H9 (cell line): Measurements from ENCODE around the gene PEX1. TPM values are rescaled to one million over a fixed set of nuclear protein-coding genes. Genes with fewer than 3 reads are reported as not detected.

Source experiments
- DNase-seq: peaks from one replicate; pipeline ENCODE4 v3.0.0-alpha.2; 2017
- H2AFZ ChIP-seq: one replicate; pipeline ENCODE4 v1.6.1; 2013; ENCODE audit warnings: mild to moderate bottlenecking, low read length, control low read depth, moderate library complexity
- H2AK5ac ChIP-seq: 2 replicates; pipeline ENCODE4 v1.6.1; 2013; ENCODE audit warnings: low read length, control low read depth, mixed read lengths; ENCODE audit not compliant: insufficient read length
- H2BK120ac ChIP-seq: one replicate; pipeline ENCODE4 v1.6.1; 2013; ENCODE audit warnings: low read depth, mild to moderate bottlenecking, low read length, control low read depth, inconsistent platforms; ENCODE audit not compliant: poor library complexity, severe bottlenecking
- H2BK12ac ChIP-seq: 2 replicates; pipeline ENCODE4 v1.6.1; 2013; ENCODE audit warnings: low read length, control low read depth, mixed read lengths, low read depth; ENCODE audit not compliant: insufficient read length
- H2BK15ac ChIP-seq: 2 replicates; pipeline ENCODE4 v1.6.1; 2013; ENCODE audit warnings: low read depth, low read length, control low read depth
- H2BK20ac ChIP-seq: one replicate; pipeline ENCODE4 v1.6.1; 2013; ENCODE audit warnings: low read depth, mild to moderate bottlenecking, low read length, control low read depth, inconsistent platforms; ENCODE audit not compliant: poor library complexity, severe bottlenecking
- H2BK5ac ChIP-seq: 2 replicates; pipeline ENCODE4 v1.6.1; 2013; ENCODE audit warnings: low read length, control low read depth, mixed read lengths; ENCODE audit not compliant: insufficient read length
- H3K14ac ChIP-seq: 2 replicates; pipeline ENCODE4 v1.6.1; 2013; ENCODE audit warnings: low read length, control low read depth; ENCODE audit not compliant: insufficient read depth
- H3K18ac ChIP-seq: 2 replicates; pipeline ENCODE4 v1.6.1; 2013; ENCODE audit warnings: low read depth, mild to moderate bottlenecking, mixed read lengths, low read length, control low read depth; ENCODE audit not compliant: insufficient read length
- H3K23ac ChIP-seq: 2 replicates; pipeline ENCODE4 v1.6.1; 2013; ENCODE audit warnings: low read length, control low read depth, mixed read lengths, low read depth; ENCODE audit not compliant: insufficient read length
- H3K23me2 ChIP-seq: 2 replicates; pipeline ENCODE4 v1.6.1; 2013; ENCODE audit warnings: low read depth, mild to moderate bottlenecking, mixed read lengths, low read length, control low read depth; ENCODE audit not compliant: insufficient read length, poor library complexity, severe bottlenecking
- H3K27ac ChIP-seq: 2 replicates; pipeline ENCODE4 v1.5.1; 2013; ENCODE audit warnings: low read length, control low read depth, mixed read lengths, low read depth; ENCODE audit not compliant: insufficient read length
- H3K27me3 ChIP-seq: 2 replicates; pipeline ENCODE4 v1.6.1; 2013; ENCODE audit warnings: low read length, control low read depth, inconsistent platforms; ENCODE audit not compliant: insufficient read depth
- H3K4ac ChIP-seq: 2 replicates; pipeline ENCODE4 v1.6.1; 2013; ENCODE audit warnings: low read depth, mild to moderate bottlenecking, control low read depth, inconsistent platforms, low read length, moderate library complexity
- H3K4me1 ChIP-seq: 2 replicates; pipeline ENCODE4 v1.6.1; 2013; ENCODE audit warnings: low read length, control low read depth, inconsistent platforms; ENCODE audit not compliant: insufficient read depth
- H3K4me2 ChIP-seq: 2 replicates; pipeline ENCODE4 v1.6.1; 2013; ENCODE audit warnings: low read length, control low read depth, mixed read lengths; ENCODE audit not compliant: insufficient read length, insufficient read depth
- H3K56ac ChIP-seq: 2 replicates; pipeline ENCODE4 v1.6.1; 2013; ENCODE audit warnings: low read depth, mild to moderate bottlenecking, mixed read lengths, low read length, control low read depth; ENCODE audit not compliant: insufficient read length
- H3K79me1 ChIP-seq: 2 replicates; pipeline ENCODE4 v1.6.1; 2013; ENCODE audit warnings: low read depth, mild to moderate bottlenecking, moderate library complexity, low read length, control low read depth, inconsistent platforms; ENCODE audit not compliant: insufficient read depth, poor library complexity, severe bottlenecking
- H3K79me2 ChIP-seq: 2 replicates; pipeline ENCODE4 v1.6.1; 2013; ENCODE audit warnings: low read length, control low read depth, inconsistent platforms; ENCODE audit not compliant: insufficient read depth
- H3K9ac ChIP-seq: 2 replicates; pipeline ENCODE4 v1.6.1; 2013; ENCODE audit warnings: low read length, control low read depth, mixed read lengths; ENCODE audit not compliant: insufficient read length; ENCODE audit errors: extremely low read depth
- H3K9me3 ChIP-seq: one replicate; pipeline ENCODE4 v1.6.1; 2013; ENCODE audit warnings: low read depth, low read length, inconsistent platforms; ENCODE audit not compliant: control insufficient read depth
- H3T11ph ChIP-seq: one replicate; pipeline ENCODE4 v1.6.1; 2013; ENCODE audit warnings: mild to moderate bottlenecking, low read length, control low read depth, inconsistent platforms
- H4K20me1 ChIP-seq: one replicate; pipeline ENCODE4 v1.6.1; 2013; ENCODE audit not compliant: control insufficient read depth, insufficient read length, insufficient read depth
- H4K5ac ChIP-seq: 2 replicates; pipeline ENCODE4 v1.6.1; 2013; ENCODE audit warnings: low read depth, mild to moderate bottlenecking, mixed read lengths, low read length, control low read depth; ENCODE audit not compliant: insufficient read length
- H4K8ac ChIP-seq: replicated peaks from 2 replicates; pipeline ENCODE4 v1.6.1; 2013; ENCODE audit warnings: low read length, control low read depth, mixed read lengths, low read depth; ENCODE audit not compliant: insufficient read length
- H4K91ac ChIP-seq: 2 replicates; pipeline ENCODE4 v1.6.1; 2013; ENCODE audit warnings: low read depth, mild to moderate bottlenecking, moderate library complexity, mixed read lengths, low read length, control low read depth; ENCODE audit not compliant: insufficient read length
- H3K27ac Mint-ChIP-seq, 3 experiments: 2 replicates in 2 of 3; 3 replicates in 1 of 3; pipeline ENCODE4 v1.8.0; 2020 to 2021; ENCODE audit warnings: mixed read lengths in 3 of 3, mild to moderate bottlenecking in 1 of 3, moderate library complexity in 1 of 3
- H3K27me3 Mint-ChIP-seq: 2 replicates; pipeline ENCODE4 v1.8.0; 2021; ENCODE audit warnings: low read depth, mild to moderate bottlenecking, moderate library complexity, mixed read lengths
- H3K36me3 Mint-ChIP-seq, 3 experiments: 2 replicates in 2 of 3; 3 replicates in 1 of 3; pipeline ENCODE4 v1.8.0; 2020 to 2021; ENCODE audit warnings: low read depth in 3 of 3, mixed read lengths in 3 of 3; ENCODE audit not compliant: insufficient read depth in 1 of 3
- H3K4me1 Mint-ChIP-seq, 2 experiments: 2 replicates each; pipeline ENCODE4 v1.8.0; 2020; ENCODE audit warnings: mixed read lengths in 2 of 2
- H3K4me3 Mint-ChIP-seq, 2 experiments: 2 replicates in 1 of 2; 3 replicates in 1 of 2; pipeline ENCODE4 v1.8.0; 2020 to 2021; ENCODE audit warnings: mild to moderate bottlenecking in 2 of 2, mixed read lengths in 2 of 2, moderate library complexity in 1 of 2
- H3K9me3 Mint-ChIP-seq, 2 experiments: 2 replicates in 1 of 2; 3 replicates in 1 of 2; pipeline ENCODE4 v1.8.0; 2020; ENCODE audit warnings: mild to moderate bottlenecking in 2 of 2, mixed read lengths in 2 of 2, moderate library complexity in 1 of 2
- WGBS: extraction: QIAGEN DNeasy Blood & Tissue Kit; methylation state at CpG from one replicate; pipeline ENCODE4 v1.1.7; 2013; ENCODE audit warnings: missing lambda C conversion rate, low lambda C conversion rate, mixed read lengths; ENCODE audit not compliant: insufficient read length; ENCODE audit errors: extremely low coverage; 5-methylcytosine and 5-hydroxymethylcytosine counted together
- total RNA-seq: library from RNA; stranded (reverse); gene quantifications from 2 replicates; pipeline ENCODE4 v1.2.1, GENCODE V29; 2021
- TF ChIP-seq, protein P1 (sequence below): fragments of 200-600 bp; sonication (generic); conservative IDR thresholded peaks from 3 replicates; pipeline ENCODE4 v1.8.0; 2021; ENCODE audit warnings: antibody characterized with exemption, mild to moderate bottlenecking

PEX1 gene
- total RNA-seq, 1 experiment from 2014 or later, result 21.8 TPM

- no peak overlapping the region for H4K91ac ChIP-seq
- no peak overlapping the region for H2BK20ac ChIP-seq
- no peak overlapping the region for H2BK12ac ChIP-seq
- no peak overlapping the region for H3K4me2 ChIP-seq
- Mint-ChIP-seq H3K4me1 (peaks cover 7 to 12% of the 10 kb centered on the region in 2 experiments), H3K27me3 (peaks cover 1% of the 10 kb centered on the region; the same call in 1 of the 2 replicates), H3K27ac (no peak overlapping the region; a peak in 1 of 7 replicates), H3K9me3 (no peaks in the 10 kb centered on the region), H3K36me3 (no peaks in the 10 kb centered on the region), H3K4me3 (no peak overlapping the region; a peak in 1 of 5 replicates)
- no peak for DNase-seq
- H3K56ac ChIP-seq, result no peak overlapping the region
- no peaks in the 10 kb centered on the region; the same call in 1 of the 2 replicates for H3K4me1 ChIP-seq
- no CpG with 5 or more reads among the region's 4 CpGs for WGBS
- no peaks in the 10 kb centered on the region for H3K27me3 ChIP-seq
- no peak overlapping the region for H4K8ac ChIP-seq
- H3T11ph ChIP-seq, result no peak overlapping the region
- H2BK5ac ChIP-seq, result no peak overlapping the region
- H2AFZ ChIP-seq, result no peak overlapping the region
- no peak overlapping the region; the same call in 1 of the 2 replicates for H3K4ac ChIP-seq
- H3K18ac ChIP-seq, result no peak overlapping the region
- H3K23ac ChIP-seq, result no peak overlapping the region
- no peaks in the 10 kb centered on the region for H3K9me3 ChIP-seq
- no peaks in the 10 kb centered on the region for H3K79me2 ChIP-seq
- H4K20me1 ChIP-seq, result no peaks in the 10 kb centered on the region
- TF ChIP-seq, protein P1, sequence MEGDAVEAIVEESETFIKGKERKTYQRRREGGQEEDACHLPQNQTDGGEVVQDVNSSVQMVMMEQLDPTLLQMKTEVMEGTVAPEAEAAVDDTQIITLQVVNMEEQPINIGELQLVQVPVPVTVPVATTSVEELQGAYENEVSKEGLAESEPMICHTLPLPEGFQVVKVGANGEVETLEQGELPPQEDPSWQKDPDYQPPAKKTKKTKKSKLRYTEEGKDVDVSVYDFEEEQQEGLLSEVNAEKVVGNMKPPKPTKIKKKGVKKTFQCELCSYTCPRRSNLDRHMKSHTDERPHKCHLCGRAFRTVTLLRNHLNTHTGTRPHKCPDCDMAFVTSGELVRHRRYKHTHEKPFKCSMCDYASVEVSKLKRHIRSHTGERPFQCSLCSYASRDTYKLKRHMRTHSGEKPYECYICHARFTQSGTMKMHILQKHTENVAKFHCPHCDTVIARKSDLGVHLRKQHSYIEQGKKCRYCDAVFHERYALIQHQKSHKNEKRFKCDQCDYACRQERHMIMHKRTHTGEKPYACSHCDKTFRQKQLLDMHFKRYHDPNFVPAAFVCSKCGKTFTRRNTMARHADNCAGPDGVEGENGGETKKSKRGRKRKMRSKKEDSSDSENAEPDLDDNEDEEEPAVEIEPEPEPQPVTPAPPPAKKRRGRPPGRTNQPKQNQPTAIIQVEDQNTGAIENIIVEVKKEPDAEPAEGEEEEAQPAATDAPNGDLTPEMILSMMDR, result no peak
- no peak overlapping the region for H3K9ac ChIP-seq
- H3K23me2 ChIP-seq, result no peaks in the 10 kb centered on the region
- no peak overlapping the region for H3K27ac ChIP-seq
- H2BK15ac ChIP-seq, result no peak overlapping the region
- no peaks in the 10 kb centered on the region for H3K79me1 ChIP-seq
- H4K5ac ChIP-seq, result no peak overlapping the region
- H3K14ac ChIP-seq, result no peak overlapping the region
- no peak overlapping the region for H2AK5ac ChIP-seq
- no peak overlapping the region for H2BK120ac ChIP-seq
These were observed 49.6 kb downstream of the PEX1 start for GRCh38 chr7:92478711-92479110.
